Peyer's patch (tissue), 4 donors: Measurements from ENCODE around the gene IFT57.

ENCODE experiments used
- CTCF ChIP-seq, 6 experiments: fragments of 450-650 bp in 4 of 6; fragments of 200-600 bp in 2 of 6; sonication (generic) in 1 of 6; IDR thresholded peaks; one replicate each; pipeline ENCODE4 v1.5.1; 2017 to 2019; ENCODE audit warnings: antibody characterized with exemption in 6 of 6, mild to moderate bottlenecking in 3 of 6, moderate library complexity in 1 of 6
- POLR2A ChIP-seq, 2 donors: fragments of 450-650 bp; IDR thresholded peaks; one replicate each; pipeline ENCODE4 v1.5.1; 2017; ENCODE audit warnings: antibody characterized with exemption in 2 of 2, mild to moderate bottlenecking in 2 of 2, moderate library complexity in 2 of 2

GRCh38 chr3:108159105-108159504 lies 63.1 kb downstream of the IFT57 start:
- TF ChIP-seq POLR2A (IDR thresholded peaks at IDR 0.05) (no peak), CTCF (IDR thresholded peaks at IDR 0.05) (no peak)
